GM19452 (cell line): Measurements from ENCODE around the gene RPL32.
"Not testable (repeated sequence)": the region's sequence is repeated elsewhere in the genome, so short reads cannot be mapped to it uniquely, and the experiment has no call there.

Source experiments
- ATAC-seq: cut with Tn5 transposase; IDR thresholded peaks from one replicate; pipeline ENCODE4 v1.9.1; 2021; ENCODE audit not compliant: unreplicated experiment

RPL32 gene

DNA sequence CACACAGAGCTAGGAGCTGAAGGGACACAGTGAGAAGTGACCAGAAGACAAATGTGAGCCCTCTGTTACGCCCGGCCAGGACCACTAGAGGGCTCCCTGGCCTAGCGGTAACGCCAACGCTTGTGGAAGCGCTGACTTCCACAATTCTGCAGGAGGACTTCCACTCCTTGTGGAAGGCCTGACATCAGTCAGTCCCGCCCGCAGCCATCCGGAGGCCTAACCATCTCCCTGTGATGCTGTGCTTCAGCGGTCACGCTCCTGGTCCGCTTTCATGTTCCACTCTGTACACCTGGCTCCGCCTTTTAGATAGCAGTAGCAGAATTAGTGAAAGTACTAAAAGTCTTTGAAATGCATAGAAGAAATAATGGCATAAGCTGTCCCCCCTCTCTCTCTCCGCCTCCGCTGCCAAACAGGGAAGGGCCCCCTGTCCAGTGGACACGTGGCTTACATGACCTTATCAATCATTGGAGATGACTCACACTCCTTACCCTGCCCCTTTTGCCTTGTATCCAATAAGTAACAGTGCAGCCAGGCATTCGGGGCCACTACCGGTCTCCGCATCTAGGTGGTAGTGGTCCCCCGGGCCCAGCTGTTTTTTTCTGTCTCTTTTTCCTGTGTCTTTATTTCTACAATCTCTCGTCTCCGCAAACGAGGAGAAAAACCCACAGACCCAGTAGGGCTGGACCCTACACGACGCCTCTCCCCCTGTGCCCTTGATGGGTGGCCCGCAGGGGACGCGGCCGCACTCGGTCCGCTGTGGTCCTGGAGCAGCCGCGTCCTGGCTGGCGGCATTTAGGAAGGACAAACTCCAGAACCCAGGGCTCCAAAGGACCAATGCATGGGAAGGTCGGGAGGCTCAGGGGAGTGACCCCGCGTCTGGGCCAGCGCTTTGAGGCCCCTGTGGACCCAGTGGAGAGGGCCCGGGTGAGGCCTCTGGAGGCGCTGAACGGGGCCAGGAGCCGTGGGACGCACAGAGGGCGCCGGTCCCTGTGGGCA, 27.0 kb upstream of the RPL32 start:
- ATAC-seq: peak; percentile 64

- no peak for ATAC-seq
Measured at GRCh38 chr3:12866836-12867235, 25.5 kb upstream of the RPL32 start.

GRCh38 chr3:12865271-12865670, 23.9 kb upstream of the RPL32 start:
- no peak for ATAC-seq

- no peak for ATAC-seq
Measured at GRCh38 chr3:12862387-12862786, 21.0 kb upstream of the RPL32 start.

DNA sequence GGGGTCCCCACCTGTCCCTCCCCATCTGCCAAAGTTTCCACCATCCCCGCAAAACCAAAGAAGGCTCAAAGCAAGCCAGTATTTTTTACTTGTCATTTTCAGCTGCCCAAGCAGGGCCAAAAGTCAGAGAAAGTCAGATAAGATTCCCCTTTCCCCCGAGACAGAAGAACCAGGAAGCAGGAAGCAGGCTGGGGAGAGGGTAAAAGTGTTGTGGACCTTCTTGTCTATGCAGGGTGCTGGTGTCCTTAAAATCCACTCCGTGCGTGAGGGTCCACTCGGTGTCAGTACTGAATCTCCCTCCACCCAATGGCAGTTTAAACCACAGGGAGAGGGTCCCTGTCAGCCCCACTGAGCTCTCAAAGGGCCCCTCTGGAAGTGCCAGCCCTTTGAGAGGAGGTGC, 20.2 kb upstream of the RPL32 start:
- no peak for ATAC-seq

GRCh38 chr3:12859840-12860239, 18.5 kb upstream of the RPL32 start:
- ATAC-seq: no peak

- no peak for ATAC-seq
Measured at GRCh38 chr3:12856626-12857025, 15.3 kb upstream of the RPL32 start.

- ATAC-seq: no peak
Measured at GRCh38 chr3:12854565-12854964, 13.2 kb upstream of the RPL32 start.

- ATAC-seq: not testable (repeated sequence)
Measured at GRCh38 chr3:12853847-12854246, 12.5 kb upstream of the RPL32 start.

- no peak for ATAC-seq
Measured at GRCh38 chr3:12852201-12852600, 10.8 kb upstream of the RPL32 start.

- ATAC-seq: no peak
Measured at GRCh38 chr3:12845811-12846210, 4.4 kb upstream of the RPL32 start.

- no peak for ATAC-seq
Measured at GRCh38 chr3:12842469-12842868, 1.1 kb upstream of the RPL32 start.

DNA sequence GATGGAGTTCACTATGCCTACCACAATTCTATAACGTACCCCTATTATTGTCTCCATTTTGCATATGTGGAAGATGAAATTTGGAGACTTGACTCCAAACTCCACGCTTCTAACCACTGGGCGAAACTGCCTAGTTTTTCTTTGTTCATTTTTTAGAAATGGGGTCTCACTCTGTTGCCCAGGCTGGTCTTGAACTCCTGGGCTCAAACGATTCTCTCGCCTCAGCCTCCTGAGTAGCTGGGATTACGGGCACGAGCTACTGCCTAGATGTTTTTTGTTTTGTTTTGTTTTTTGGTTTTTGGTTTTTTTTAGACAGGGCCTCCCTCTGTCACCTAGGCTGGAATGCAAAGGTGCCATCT, 584 bp upstream of the RPL32 start:
- ATAC-seq: peak; percentile 7

- ATAC-seq: peak; percentile 32
Measured at GRCh38 chr3:12840591-12841148, 695 bp downstream of the RPL32 start.

- ATAC-seq: not testable (repeated sequence)
Measured at GRCh38 chr3:12840148-12840547, 1.2 kb downstream of the RPL32 start.

GRCh38 chr3:12839156-12839946, 2.0 kb downstream of the RPL32 start:
- ATAC-seq: no peak

DNA sequence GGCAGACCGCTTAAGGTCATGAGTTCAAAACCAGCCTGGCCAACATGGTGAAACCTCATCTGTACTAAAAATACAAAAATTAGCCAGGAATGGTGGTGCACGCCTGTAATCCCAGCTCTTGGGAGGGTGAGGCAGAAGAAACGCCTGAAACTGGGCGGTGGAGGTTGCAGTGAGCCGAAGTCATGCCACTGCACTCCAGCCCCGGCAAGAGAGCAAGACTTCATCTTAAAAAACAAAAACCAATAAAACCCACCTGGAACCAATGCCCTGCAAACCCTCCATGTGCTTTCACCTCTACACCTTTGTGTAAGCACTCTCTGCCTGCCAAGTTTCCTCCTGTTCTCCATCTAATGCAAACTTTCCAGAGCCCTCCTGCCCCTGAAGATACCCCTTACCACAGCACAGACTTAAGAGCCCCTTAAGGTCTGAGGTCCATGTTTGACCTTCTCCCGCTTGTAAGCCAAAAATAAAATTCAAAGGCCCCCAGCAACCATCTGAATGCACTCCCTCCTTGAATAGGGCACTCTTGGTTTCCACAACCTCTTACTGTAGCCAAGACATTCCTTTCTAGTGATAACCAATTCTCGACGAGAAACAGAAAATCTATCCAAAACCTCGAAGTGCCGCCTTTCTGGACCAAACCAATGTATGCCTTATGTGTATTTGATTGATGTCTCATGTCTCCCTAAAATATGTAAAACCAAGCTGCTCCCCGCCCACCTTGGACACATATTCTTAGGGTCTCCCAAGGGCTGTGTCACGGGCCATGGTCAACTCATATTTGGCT, 3.0 kb downstream of the RPL32 start:
- no peak for ATAC-seq

DNA sequence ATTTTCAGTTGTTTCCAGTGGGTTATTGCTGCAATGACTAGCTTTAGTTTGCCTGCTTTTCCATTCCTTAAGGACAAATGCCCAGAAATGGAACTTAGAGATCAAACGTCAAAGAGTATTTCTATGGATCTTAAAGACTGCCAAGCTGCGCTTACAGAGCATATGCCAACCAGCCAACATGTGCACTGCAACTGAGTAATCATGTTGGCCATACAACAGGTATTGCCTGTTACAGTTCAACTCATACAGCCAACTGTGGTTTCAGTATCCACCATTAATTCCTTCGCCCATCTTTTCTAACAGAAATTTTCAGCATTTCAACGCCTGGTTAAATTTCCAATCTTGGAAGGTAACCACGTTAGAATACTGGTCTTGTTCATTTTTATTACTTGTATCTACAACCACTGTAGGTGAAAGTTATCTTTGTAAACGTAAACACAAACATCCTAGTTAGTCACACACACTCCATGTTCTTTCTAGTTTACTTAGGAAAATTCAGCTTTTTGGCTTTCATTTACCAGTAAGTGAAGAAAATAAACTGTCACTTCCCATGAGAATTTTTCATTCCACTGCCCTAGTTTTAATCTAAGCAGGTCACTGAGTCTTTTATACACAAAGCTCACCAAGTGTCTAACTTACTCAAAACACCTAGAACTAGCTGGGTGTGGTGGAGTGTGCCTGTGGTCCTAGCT, 3.9 kb downstream of the RPL32 start:
- ATAC-seq: no peak

GRCh38 chr3:12835052-12835665, 6.2 kb downstream of the RPL32 start:
- no peak for ATAC-seq
